NCI-H2196 (cell line): ENCODE data around the gene SLC30A7.
"Not testable (repeated sequence)": the region's sequence is repeated elsewhere in the genome, so short reads cannot be mapped to it uniquely, and the experiment has no call there.

ENCODE experiments used
- DNase-seq: peaks from one replicate; lab custom pipeline; 2025; ENCODE audit not compliant: unreplicated experiment; lab: John Stamatoyannopoulos, UW

SLC30A7 gene

GRCh38 chr1:100936194-100936967, 40.5 kb downstream of the SLC30A7 start:
- DNase-seq: no peak

- no peak for DNase-seq
Measured at GRCh38 chr1:100941098-100941527, 45.2 kb downstream of the SLC30A7 start.

- DNase-seq: no peak
Measured at GRCh38 chr1:100941580-100942216, 45.8 kb downstream of the SLC30A7 start.

- no peak for DNase-seq
Measured at GRCh38 chr1:100942304-100943046, 46.6 kb downstream of the SLC30A7 start.

GRCh38 chr1:100943533-100943932, 47.6 kb downstream of the SLC30A7 start:
- DNase-seq: no peak

GRCh38 chr1:100946064-100946463, 50.2 kb downstream of the SLC30A7 start:
- DNase-seq: not testable (repeated sequence)

GRCh38 chr1:100947816-100948215, 51.9 kb downstream of the SLC30A7 start:
- DNase-seq: not testable (repeated sequence)

GRCh38 chr1:100948721-100949405, 53.0 kb downstream of the SLC30A7 start:
- DNase-seq: not testable (repeated sequence)

GRCh38 chr1:100949515-100950158, 53.7 kb downstream of the SLC30A7 start:
- DNase-seq: peak; percentile 46

- DNase-seq: no peak
Measured at GRCh38 chr1:100950337-100950736, 54.4 kb downstream of the SLC30A7 start.

- DNase-seq: no peak
Measured at GRCh38 chr1:100950781-100951180, 54.9 kb downstream of the SLC30A7 start.

- DNase-seq: no peak
Measured at GRCh38 chr1:100952104-100952745, 56.3 kb downstream of the SLC30A7 start.

GRCh38 chr1:100952970-100953369, 57.1 kb downstream of the SLC30A7 start:
- not testable (repeated sequence) for DNase-seq

- no peak for DNase-seq
Measured at GRCh38 chr1:100953960-100954730, 58.3 kb downstream of the SLC30A7 start.

GRCh38 chr1:100955322-100955721, 59.4 kb downstream of the SLC30A7 start:
- no peak for DNase-seq

GRCh38 chr1:100959502-100960060, 63.7 kb downstream of the SLC30A7 start:
- DNase-seq: no peak

GRCh38 chr1:100960098-100960497, 64.2 kb downstream of the SLC30A7 start:
- no peak for DNase-seq

- DNase-seq: no peak
Measured at GRCh38 chr1:100968621-100969020, 72.7 kb downstream of the SLC30A7 start.

- DNase-seq: no peak
Measured at GRCh38 chr1:100969327-100969726, 73.4 kb downstream of the SLC30A7 start.
